ENCODE results near the gene REEP2.

Gene REEP2

DNA sequence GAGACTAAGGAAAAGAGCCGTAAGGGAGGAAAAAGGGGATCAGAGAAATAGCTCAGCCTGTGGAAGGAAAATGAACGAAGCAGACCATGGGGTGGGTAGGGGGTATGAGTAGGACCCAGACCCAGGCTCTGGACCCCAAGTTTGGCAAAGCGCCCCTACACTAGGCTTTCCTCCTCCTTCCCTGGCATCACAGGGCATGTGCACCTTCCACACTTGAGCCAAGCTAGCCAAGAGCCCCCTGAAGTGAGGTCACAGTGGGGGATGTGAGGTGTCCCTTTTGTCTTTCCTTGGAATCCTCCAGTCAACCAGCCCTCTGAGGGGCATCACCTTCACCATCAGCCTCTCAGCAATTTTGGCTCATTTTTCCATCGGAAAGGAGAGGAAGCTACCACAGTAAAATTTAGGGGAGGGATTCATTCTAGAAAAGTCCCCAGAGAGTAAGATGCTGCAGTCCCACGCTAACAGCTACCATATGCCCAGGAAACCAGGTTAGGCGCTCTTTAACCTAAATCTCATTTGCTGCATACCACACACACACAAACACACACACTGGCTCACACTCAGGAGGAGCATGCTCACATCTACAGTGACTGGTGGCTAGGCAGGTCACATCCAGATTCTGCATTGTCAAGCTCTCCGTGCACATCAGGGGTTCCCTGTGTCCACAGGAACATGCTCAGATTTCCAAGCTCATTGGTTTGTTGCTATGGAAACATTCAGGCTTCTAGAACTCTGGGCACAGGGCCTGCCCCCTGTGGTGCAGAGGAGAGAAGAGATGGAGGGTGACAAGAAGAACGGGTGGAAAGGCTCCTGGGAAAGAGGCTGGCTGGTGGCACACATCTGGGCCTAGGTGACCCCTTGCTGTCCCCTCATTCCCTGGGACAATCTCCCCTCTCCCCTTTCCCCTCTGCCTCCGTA is 9.9 kb downstream of the REEP2 start:
- DNase-seq (ENCODE audit: low spot score), result no peak

DNA sequence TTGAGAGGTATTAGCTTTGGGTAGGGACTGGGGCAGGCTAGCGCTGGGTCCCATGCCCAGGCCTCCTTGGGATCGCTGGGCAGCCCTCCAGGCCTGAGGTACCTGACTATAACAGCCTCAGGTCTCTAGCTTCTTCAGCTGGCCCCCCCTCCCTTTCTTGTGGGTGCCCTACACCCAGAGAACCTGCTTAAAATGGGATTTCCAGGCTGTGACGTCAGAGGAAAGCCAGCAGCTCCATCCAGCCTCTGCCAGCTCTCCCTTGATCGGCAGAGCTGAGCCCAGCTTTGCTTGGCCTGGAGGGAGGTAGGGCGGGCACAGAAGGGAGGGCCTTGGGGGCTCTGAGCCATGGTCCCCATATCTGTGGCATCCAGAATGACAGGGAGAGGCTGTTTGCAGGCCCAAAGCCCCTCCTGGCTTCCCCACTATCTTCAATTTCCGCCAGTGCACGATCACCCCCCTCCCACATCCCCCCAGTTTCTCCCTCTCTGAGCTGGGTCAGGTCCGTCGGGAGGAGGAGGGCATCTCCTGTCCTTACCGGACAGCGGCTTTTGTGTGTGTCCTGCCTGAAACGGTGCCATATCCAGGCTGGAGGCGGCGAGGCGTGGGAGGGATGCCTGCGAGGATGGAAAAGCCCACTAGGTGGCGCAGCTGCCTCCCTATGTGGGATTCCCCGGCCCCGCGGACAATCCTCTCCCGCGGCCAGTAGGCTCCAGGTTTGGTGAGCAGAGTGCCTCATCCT is 10.8 kb downstream of the REEP2 start:
- peak; percentile 76 for DNase-seq (ENCODE audit: low spot score)

DNA sequence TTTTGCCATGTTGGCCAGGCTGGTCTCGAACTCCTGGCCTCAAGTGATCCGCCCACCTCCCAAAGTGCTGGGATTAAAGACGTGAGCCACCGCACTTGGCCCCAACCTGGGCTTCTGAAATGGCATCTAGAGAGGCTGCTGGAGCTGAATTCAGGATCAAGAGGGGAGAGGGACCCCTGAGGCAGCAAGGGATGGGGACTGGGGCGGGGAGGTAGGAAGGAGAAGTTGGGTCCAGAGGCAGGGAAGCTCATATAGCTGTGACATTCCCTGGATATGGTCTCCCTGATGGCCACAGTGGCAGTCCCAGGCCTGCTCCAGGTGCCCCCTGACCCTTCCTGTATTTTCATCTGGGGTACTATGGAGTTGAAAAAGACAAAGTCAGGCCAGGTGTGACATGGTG is 12.1 kb downstream of the REEP2 start:
- DNase-seq (ENCODE audit: low spot score), result no peak

DNA sequence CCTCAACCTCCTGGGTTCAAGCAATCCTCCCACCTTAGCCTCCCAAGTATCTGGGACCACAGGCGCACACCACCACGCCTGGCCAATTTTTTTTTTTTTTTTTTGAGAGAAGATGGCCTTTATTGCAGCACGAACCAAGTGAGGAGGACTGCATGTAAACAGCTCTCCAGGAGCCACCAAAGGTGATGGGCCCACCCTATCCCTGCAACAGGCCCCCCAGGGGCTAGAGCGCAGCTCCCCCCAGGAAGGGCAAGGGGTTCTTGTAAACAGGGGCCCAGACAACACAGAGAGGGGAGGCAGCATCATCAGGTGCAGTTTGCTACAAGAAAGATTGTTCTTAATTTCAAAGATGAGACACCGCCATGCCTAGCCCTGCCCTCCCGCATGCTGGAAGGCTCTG is 13.9 kb downstream of the REEP2 start:
- DNase-seq (ENCODE audit: low spot score), result no peak

DNA sequence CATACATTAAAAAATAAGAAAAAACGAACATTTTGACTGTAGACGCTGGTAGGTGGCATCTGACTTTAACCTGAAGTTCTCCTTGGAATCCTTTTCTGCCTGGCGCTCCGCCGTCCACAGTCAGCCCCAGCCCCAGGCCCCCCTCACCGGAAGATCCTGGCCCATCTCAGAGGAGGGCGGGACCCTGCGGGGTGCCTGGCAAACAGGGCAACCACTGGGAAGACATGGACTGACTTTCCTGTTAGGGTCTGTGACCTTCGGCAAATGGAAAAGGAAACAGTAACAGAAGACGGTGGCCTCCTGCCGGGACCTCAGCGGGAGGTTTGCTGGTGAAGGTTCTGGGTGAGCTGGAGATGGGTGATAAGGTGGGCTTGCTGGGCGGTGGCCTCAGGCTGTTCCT is 14.7 kb downstream of the REEP2 start:
- no peak for DNase-seq (ENCODE audit: low spot score)

GRCh38 chr5:138454121-138454520 is 15.3 kb downstream of the REEP2 start:
- no peak for DNase-seq (ENCODE audit: low spot score)

GRCh38 chr5:138455232-138455930 is 16.5 kb downstream of the REEP2 start:
- DNase-seq (ENCODE audit: low spot score), result no peak

DNA sequence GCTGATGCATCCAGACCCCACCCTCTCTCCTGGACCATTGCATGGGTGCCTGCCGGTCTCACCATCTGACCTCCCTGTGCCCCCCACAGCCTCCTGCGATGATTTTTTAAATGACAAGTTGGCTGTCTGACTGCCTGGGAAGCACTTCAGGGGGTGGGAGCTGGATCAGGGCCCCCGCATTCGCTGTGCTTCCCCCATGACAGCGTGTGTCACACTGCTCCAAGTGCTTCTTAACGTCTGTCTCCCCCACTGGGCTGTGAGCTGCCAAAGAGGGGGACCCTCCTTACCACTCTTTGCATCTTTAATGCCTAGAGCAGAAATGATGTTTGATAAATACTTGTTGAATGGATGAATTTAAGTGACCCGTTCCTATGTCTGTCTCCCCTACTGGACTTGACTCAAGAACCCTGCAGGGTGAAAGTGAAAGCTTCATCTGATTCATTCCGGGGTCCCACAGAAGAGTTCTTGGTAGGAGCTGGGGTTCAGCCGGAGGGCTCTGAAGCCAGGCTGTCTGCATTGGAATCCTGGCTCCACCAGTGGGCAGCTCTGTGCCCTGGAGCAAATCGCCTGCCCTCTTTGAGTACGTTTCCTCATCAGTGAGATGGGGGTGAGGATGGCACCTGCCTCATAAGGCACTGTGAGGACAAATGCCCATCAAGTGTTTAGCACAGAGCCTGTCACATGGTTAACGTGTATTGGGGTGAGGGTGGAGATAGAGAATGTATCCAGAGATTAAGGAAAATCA is 18.8 kb downstream of the REEP2 start:
- no peak for DNase-seq (ENCODE audit: low spot score)

DNA sequence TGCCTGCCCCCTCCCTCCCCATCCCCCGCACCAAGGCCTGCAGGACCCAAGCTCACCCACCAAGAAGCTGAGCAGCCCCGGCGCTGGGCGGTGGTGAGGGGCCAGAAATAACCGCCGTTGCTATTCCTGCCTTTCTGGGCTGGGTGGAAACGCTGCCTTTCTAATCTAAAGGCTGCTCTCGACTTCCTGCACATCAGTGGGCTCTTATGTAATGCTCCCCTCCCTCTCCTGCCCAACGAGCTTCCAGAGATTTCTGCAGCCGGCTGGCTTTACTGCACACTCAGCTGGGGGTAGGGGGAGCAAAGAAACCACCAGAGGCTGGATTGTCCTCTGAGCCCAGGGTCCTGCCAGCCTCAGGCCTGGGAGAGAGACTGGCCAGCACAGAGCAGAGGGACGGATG is 19.5 kb downstream of the REEP2 start:
- DNase-seq (ENCODE audit: low spot score), result no peak

DNA sequence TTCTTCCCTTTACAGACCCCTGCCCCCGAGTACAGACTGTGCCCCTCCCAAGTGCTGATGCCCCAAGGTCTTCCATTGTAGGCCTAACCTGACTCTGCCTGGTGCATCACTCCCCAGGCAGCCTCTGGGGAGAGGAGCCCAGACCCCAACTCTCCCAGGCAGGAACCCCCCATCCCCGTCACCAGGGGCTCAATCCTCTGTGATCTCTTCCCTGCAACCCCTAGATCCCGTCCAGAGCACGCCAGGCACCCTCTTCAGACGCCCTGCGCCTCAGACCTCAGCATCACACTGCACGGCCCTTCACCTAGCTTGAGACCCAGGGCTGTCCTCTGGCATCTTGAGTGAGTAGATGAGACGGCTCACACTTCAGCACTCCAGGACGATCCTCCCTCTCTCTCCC is 20.0 kb downstream of the REEP2 start:
- no peak for DNase-seq (ENCODE audit: low spot score)

DNA sequence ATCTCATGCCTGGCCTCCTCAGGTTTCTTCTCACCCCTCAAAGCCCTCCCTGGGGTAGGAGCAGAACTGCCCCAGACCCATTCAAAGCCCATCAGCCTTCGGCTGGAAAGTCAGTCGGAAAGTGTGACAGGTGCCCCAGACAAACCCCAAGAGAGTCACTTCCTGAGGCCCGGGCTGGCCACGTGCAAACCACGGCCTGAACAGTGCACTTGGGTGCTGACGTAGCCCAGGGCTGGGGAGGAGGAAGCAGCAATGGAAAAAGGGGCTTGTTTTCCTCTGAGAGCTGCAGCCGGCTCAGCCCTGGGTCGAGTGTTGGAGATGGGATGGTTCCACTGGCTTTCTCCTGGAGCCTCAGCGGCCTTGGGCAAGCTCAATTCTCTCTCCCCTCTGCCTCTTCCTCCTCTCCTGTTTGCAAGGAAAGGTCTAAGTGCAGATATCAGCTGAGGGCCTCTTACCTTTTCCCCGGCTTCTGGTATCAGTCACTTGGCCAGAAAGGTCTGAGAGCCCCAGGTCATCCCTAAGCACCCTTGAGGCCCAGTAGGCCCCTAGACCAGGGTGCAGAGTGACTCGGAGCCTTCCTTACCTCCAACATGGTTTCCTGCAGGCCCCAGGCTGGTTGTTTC is 20.6 kb downstream of the REEP2 start:
- no peak for DNase-seq (ENCODE audit: low spot score)

DNA sequence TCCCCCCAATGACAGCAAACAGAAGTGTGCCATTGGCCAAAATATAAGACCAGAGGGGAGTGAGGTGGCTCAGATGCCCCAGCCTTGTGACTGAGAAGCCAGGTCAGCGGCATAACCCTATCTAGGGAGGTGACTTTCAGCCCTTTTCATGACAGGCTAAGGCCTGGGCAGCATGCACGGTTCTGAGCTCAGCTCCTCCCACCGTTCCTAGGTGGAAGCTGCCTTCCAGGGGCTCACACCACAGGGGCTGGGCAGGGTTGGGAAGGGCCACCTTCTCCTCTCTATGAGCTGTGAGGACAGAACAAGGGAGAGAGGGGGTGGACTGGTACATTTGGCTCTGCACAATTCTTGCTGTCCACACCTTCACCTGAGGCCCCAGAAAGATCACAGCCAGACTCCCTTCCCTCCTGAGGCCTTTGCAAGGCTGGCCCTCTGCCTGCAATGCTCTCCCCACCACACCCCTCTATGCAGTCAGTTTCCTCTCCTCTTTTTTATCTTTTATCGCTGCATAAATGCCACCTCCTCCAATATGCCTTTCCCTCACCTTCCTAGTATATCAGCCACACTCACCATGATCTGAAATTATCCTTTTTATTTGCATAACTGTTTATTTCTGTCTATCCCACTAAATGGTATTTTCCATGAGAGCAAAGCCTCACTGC is 21.3 kb downstream of the REEP2 start:
- DNase-seq (ENCODE audit: low spot score), result no peak

DNA sequence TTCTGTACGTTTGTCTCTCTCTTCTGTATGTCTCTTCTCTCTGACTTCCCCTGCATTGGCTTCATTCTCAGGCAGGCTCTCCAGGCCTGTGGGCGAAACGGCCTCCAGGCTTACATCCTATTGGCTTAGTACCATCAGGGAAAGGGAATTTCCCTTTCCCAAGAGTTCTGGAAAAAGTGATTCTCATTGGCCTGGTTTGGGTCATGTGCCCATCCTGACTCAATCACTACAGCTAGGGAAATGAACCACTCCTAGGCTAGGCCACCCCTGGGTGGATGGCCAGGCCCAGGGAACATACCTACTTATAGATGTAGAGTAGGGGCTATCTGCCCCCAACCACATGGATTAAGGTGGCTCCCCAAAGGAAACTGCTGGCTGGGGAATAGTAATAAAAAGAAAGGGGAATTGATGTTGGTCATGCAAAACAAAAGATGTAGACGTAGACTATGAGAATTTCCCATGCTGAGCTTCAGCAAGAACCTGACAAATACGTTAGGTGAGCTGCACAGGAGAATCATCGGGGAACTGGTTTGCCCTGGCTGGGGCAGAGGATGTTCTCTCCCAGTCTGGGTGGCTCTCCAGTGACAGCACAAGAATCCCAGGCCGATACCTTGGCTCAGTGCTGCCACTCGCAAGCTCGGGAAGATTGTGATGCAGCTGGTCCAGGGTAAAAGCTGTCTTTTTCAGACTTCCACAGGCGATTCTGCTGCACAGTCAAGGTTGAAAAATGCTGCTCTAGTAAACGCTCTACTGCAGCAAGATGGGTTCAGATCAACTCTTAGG is 22.7 kb downstream of the REEP2 start:
- no peak for DNase-seq (ENCODE audit: low spot score)

GRCh38 chr5:138463419-138464007 is 24.7 kb downstream of the REEP2 start:
- no peak for DNase-seq (ENCODE audit: low spot score)

GRCh38 chr5:138464008-138464387 is 25.1 kb downstream of the REEP2 start:
- DNase-seq (ENCODE audit: low spot score), result peak; percentile 95

DNA sequence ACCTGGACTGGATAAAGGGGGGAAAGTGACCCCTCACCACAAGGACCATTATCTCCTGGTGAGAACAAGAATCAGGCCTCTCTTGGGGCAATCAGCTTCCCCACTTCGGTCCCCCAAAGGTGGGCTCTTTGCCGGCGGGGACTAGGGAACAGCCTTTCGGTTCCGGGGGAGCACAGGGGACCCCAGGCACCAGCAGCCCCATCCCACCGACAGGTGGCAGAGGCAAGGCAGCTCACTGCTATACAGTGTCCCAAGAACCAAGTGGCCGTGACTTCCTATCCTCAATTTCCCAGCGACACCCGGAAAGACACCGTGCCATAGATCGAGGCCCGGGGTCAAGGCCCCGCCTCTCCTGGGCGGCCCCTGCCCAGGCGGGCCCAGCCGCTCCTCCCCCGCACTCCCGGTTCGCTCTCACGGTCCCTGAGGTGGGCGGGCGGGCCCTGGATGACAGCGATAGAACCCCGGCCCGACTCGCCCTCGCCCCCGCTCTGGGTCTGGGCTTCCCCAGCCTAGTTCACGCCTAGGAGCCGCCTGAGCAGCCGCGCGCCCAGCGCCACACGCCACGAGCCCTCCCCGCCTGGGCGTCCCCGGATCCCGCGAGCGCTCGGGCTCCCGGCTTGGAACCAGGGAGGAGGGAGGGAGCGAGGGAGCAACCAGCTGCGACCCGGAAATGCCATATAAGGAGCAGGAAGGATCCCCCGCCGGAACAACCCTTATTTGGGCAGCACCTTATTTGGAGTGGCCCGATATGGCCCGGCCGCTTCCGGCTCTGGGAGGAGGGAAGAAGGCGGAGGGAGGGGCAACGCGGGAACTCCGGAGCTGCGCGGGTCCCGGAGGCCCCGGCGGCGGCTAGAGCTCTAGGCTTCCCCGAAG is 25.8 kb downstream of the REEP2 start:
- peak; percentile 99 for DNase-seq (ENCODE audit: low spot score)

DNA sequence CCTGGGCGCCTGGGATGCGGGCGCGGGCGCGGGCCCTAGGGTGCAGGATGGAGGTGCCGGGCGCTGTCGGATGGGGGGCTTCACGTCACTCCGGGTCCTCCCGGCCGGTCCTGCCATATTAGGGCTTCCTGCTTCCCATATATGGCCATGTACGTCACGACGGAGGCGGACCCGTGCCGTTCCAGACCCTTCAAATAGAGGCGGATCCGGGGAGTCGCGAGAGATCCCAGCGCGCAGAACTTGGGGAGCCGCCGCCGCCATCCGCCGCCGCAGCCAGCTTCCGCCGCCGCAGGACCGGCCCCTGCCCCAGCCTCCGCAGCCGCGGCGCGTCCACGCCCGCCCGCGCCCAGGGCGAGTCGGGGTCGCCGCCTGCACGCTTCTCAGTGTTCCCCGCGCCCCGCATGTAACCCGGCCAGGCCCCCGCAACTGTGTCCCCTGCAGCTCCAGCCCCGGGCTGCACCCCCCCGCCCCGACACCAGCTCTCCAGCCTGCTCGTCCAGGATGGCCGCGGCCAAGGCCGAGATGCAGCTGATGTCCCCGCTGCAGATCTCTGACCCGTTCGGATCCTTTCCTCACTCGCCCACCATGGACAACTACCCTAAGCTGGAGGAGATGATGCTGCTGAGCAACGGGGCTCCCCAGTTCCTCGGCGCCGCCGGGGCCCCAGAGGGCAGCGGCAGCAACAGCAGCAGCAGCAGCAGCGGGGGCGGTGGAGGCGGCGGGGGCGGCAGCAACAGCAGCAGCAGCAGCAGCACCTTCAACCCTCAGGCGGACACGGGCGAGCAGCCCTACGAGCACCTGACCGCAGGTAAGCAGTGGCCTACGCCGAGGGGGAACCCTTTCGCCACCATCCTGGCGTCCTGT is 26.6 kb downstream of the REEP2 start, which contains the start of gene EGR1:
EGR1 (plus strand) TSS at position 219 of the 864 bp plus-strand sequence; CDS start at position 502, 283 bp downstream.
- DNase-seq (ENCODE audit: low spot score), result peak; percentile 97

Data from putamen (tissue), 1 donor.